DND-41 (cell line): Measurements from ENCODE around the gene FLNC.

Source experiments
- EZH2 ChIP-seq: IDR thresholded peaks from 3 replicates; pipeline ENCODE4 v1.6.1; 2012; ENCODE audit warnings: borderline replicate concordance, low read depth, mild to moderate bottlenecking, moderate library complexity, low read length, inconsistent platforms; ENCODE audit not compliant: severe bottlenecking
- TF ChIP-seq, protein P1 (sequence below): IDR thresholded peaks from 2 replicates; pipeline ENCODE4 v1.5.1; 2012; ENCODE audit warnings: borderline replicate concordance, low read length, moderate library complexity, mild to moderate bottlenecking; ENCODE audit not compliant: poor library complexity, severe bottlenecking; ENCODE audit errors: extremely low read depth

DNA sequence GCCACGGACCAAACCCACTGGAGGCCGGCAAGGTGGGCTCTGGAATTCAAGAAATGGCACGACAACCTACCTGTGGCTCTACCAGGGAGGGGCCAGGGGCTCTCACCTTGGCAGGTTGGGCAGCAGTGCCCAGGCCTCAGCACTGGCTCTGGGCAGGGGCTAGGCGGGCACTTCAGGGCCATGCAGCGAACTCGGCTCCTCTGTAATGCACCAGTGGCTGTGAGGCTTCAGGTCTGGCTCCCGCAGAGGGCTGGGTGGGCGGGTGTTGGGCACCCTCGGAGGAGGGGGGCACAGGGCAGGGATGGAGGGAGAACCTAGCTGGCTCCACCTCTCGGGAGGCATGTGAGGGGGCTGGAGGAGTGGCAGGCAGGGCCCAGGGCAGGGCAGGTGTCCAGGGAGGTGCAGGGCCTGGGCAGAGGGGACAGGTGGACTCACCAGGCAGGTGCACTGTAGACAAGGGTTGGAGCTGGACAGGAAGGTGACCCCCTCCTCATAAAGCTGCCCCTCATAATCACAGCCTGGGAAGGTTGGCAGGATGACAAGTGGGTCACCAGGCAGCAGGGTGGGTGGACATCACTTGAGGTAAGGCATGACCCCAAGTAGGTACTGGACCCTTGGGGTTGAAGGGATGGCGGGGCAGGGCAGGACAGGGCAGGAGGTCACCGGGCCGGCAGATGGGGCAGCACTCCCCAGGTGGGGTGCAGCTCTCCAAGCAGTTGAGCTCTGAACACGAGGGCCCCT is 73.6 kb downstream of the FLNC start:
- TF ChIP-seq, protein P1, sequence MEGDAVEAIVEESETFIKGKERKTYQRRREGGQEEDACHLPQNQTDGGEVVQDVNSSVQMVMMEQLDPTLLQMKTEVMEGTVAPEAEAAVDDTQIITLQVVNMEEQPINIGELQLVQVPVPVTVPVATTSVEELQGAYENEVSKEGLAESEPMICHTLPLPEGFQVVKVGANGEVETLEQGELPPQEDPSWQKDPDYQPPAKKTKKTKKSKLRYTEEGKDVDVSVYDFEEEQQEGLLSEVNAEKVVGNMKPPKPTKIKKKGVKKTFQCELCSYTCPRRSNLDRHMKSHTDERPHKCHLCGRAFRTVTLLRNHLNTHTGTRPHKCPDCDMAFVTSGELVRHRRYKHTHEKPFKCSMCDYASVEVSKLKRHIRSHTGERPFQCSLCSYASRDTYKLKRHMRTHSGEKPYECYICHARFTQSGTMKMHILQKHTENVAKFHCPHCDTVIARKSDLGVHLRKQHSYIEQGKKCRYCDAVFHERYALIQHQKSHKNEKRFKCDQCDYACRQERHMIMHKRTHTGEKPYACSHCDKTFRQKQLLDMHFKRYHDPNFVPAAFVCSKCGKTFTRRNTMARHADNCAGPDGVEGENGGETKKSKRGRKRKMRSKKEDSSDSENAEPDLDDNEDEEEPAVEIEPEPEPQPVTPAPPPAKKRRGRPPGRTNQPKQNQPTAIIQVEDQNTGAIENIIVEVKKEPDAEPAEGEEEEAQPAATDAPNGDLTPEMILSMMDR, result no peak
- no peak for TF ChIP-seq EZH2
